ENCODE measurements around the gene AGL.

- TF ChIP-seq EZH2 (IDR thresholded peaks at IDR 0.05): no peak
- no peak for TF ChIP-seq POLR2AphosphoS5 (IDR thresholded peaks at IDR 0.05; ENCODE audit: borderline replicate concordance, low read depth, low read length)
Observed at GRCh38 chr1:99886841-99887240, 36.7 kb downstream of the AGL start.
